Neuron (in vitro differentiated cells): ENCODE measurements around the gene FUOM.

Experiments
- H2AFZ ChIP-seq: one replicate; pipeline ENCODE4 v1.6.1; 2013; ENCODE audit warnings: low read depth, mild to moderate bottlenecking, inconsistent platforms, low read length, moderate library complexity
- H3K27me3 ChIP-seq: one replicate; pipeline ENCODE4 v1.6.1; 2013; ENCODE audit warnings: low read length; ENCODE audit not compliant: insufficient read depth
- H3K36me3 ChIP-seq: one replicate; pipeline ENCODE4 v1.6.1; 2013; ENCODE audit warnings: low read length; ENCODE audit not compliant: insufficient read depth
- H3K4me1 ChIP-seq: one replicate; pipeline ENCODE4 v1.6.1; 2013; ENCODE audit warnings: low read length; ENCODE audit not compliant: insufficient read depth
- H3K4me3 ChIP-seq: 2 replicates; pipeline ENCODE4 v1.5.1; 2013; ENCODE audit warnings: mild to moderate bottlenecking, low read length, moderate library complexity
- H3K9me3 ChIP-seq: one replicate; pipeline ENCODE4 v1.6.1; 2013; ENCODE audit warnings: low read length

Gene FUOM, protein sequence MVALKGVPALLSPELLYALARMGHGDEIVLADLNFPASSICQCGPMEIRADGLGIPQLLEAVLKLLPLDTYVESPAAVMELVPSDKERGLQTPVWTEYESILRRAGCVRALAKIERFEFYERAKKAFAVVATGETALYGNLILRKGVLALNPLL

DNA sequence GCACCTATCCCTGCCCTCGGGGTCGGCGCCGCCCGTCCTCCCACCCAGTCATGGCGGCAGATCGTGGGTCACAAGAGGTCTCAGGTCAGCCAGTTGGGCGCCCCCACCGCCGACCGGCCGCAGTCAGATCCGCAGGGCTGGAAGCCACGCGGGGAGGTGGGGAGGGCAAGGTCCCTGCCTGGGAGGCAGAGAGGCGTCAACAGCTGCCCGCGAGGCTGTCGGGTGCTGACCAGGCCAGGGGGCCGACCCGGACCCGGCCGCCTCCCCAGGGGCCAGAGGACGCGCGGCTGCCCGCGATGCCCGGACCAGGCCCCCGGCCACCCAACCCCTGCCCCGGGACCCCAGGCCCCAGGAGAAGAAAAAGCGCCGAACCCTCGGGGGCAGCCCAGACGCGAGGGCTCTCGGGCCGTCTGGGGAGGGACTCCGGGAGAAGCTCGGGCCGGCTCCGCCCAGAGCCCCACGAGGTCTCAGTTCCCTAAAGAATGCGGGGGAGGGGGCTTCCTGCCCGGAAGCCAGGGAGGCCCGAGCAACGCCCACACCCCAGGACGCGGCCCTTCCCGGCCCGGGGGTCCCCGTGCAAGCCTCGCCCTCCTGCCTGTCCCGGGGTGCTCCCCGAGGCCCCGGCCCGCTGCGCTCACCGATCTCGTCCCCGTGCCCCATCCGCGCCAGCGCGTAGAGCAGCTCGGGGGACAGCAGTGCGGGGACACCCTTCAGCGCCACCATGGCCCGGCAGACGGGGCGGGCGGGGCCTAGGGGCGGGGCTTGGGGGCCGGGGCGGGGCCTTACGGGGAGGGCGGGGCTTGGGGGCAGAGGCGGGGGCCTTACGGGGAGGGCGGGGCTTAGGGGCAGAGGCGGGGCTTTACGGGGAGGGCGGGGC is at the start of gene FUOM:
TSS of gene FUOM (minus strand) at position 735 of the 877 bp plus-strand sequence. CDS start at position 723, 12 bp downstream.
- H3K27me3 ChIP-seq: no peaks in the 10 kb centered on the region
- H3K9me3 ChIP-seq: no peaks in the 10 kb centered on the region
- H2AFZ ChIP-seq: peak within 1 kb of the TSS; percentile 93
- H3K4me3 ChIP-seq: peak within 1 kb of the TSS; percentile 43
- peaks cover 6% of the 10 kb centered on the region for H3K4me1 ChIP-seq
- H3K36me3 ChIP-seq: peaks cover 7% of the 10 kb centered on the region

- H3K27me3 ChIP-seq: no peaks in the 10 kb centered on the region
- H3K36me3 ChIP-seq: peaks cover 73% of the 10 kb centered on the region
- no peaks in the 10 kb centered on the region for H3K4me1 ChIP-seq
- peaks cover 37% of the 10 kb centered on the region for H3K9me3 ChIP-seq
- no peak overlapping the region for H3K4me3 ChIP-seq
- no peak overlapping the region for H2AFZ ChIP-seq
These were observed 48.2 kb upstream of the FUOM start for GRCh38 chr10:133405844-133406527.

GRCh38 chr10:133405272-133405671 is 47.5 kb upstream of the FUOM start:
- H3K27me3 ChIP-seq: no peaks in the 10 kb centered on the region
- H3K36me3 ChIP-seq: peaks cover 73% of the 10 kb centered on the region
- H3K4me1 ChIP-seq: no peaks in the 10 kb centered on the region
- peaks cover 31% of the 10 kb centered on the region for H3K9me3 ChIP-seq
- no peak overlapping the region for H3K4me3 ChIP-seq
- no peak overlapping the region for H2AFZ ChIP-seq

GRCh38 chr10:133403784-133404183 is 46.0 kb upstream of the FUOM start:
- H3K4me3 ChIP-seq: no peak overlapping the region
- no peak overlapping the region for H2AFZ ChIP-seq
- H3K27me3 ChIP-seq: no peaks in the 10 kb centered on the region
- peaks cover 72% of the 10 kb centered on the region for H3K36me3 ChIP-seq
- H3K9me3 ChIP-seq: peaks cover 24% of the 10 kb centered on the region
- H3K4me1 ChIP-seq: no peaks in the 10 kb centered on the region

- Histone ChIP-seq H3K36me3 (peaks cover 73% of the 10 kb centered on the region), H3K4me3 (no peak overlapping the region), H3K4me1 (no peaks in the 10 kb centered on the region), H2AFZ (no peak overlapping the region), H3K27me3 (no peaks in the 10 kb centered on the region), H3K9me3 (peaks cover 20% of the 10 kb centered on the region)
These were observed 45.5 kb upstream of the FUOM start for GRCh38 chr10:133403359-133403758.

- Histone ChIP-seq H2AFZ (no peak overlapping the region), H3K27me3 (no peaks in the 10 kb centered on the region), H3K9me3 (peaks cover 15% of the 10 kb centered on the region), H3K4me1 (no peaks in the 10 kb centered on the region), H3K36me3 (peaks cover 74% of the 10 kb centered on the region), H3K4me3 (no peak overlapping the region)
These were observed 44.3 kb upstream of the FUOM start for GRCh38 chr10:133401981-133402725.

DNA sequence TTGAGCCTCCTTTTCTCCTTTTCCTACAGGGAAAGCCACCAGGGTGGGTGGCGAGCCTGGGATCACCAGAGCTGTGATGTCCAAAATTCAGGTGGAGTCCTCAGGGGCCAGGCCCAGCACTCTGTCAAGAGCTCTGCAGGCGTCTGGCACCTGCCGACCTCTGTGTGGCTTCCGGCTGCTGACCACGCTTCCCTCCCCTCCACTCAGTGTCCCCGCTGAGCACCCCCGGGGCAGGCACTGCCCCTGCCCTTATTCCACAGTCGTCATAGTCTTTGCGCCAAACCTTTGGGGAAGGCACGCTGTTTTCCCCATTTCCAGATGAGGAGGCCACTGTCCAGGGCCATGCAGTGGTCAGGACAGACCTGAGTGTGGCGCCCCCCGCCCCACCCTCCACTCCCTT is 43.7 kb upstream of the FUOM start:
- peaks cover 10% of the 10 kb centered on the region for H3K9me3 ChIP-seq
- H3K27me3 ChIP-seq: no peaks in the 10 kb centered on the region
- peaks cover 75% of the 10 kb centered on the region for H3K36me3 ChIP-seq
- H2AFZ ChIP-seq: no peak overlapping the region
- H3K4me1 ChIP-seq: no peaks in the 10 kb centered on the region
- H3K4me3 ChIP-seq: no peak overlapping the region

- H3K4me3 ChIP-seq: no peak overlapping the region
- H3K36me3 ChIP-seq: peaks cover 77% of the 10 kb centered on the region
- no peaks in the 10 kb centered on the region for H3K4me1 ChIP-seq
These were observed 43.0 kb upstream of the FUOM start for GRCh38 chr10:133400624-133401424.

DNA sequence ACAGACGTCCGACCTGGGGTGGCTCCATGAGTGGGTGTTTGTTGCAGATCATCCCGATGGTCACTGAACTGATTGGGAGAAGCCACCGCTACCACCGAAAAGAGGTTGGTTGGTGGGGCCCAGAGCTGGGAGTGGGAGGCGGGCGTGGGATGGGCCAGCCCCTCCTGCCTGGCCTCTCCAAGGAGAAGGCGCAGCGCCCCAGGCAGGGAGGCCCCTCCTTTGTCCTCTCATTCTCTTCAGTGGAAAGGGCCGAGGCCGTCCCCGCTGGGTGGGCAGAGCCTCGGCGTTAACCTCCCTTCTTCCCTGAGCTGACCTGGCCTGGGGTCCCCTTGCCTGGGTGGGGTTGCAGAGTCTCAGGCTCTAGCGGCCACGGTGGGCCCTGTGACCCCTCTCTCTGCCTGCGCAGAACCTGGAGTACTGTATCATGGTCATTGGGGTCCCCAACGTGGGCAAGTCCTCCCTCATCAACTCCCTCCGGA is 41.3 kb upstream of the FUOM start:
- H3K27me3 ChIP-seq: no peaks in the 10 kb centered on the region
- no peak overlapping the region for H3K4me3 ChIP-seq
- H3K9me3 ChIP-seq: peaks cover 7% of the 10 kb centered on the region
- H3K36me3 ChIP-seq: peaks cover 69% of the 10 kb centered on the region
- H3K4me1 ChIP-seq: peaks cover 8% of the 10 kb centered on the region
- no peak overlapping the region for H2AFZ ChIP-seq

More at GRCh38 chr10:133400624-133401424, 43.0 kb upstream of the FUOM start:
- Histone ChIP-seq H2AFZ (no peak overlapping the region), H3K27me3 (no peaks in the 10 kb centered on the region), H3K9me3 (peaks cover 9% of the 10 kb centered on the region)

DNA sequence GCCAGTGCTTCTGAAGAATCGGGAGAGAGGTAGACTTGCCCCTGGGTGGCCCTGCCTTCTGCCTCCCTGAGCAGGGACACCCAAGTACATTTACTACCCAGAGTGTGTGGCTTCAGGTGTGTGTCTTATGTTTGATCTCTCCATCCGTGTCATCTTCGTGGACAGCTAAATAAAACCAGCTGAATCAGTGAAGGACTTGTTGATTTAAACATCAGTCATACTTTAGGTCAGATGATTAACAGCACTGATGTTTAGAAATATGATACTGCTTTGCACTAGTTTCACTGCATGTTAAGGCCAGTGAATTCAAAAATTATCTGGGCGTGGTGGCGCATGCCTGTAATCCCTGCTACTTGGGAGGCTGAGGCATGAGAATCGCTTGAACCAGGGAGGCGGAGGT is 40.1 kb upstream of the FUOM start:
- H3K27me3 ChIP-seq: no peaks in the 10 kb centered on the region
- H3K4me3 ChIP-seq: no peak overlapping the region
- H2AFZ ChIP-seq: no peak overlapping the region
- peaks cover 59% of the 10 kb centered on the region for H3K36me3 ChIP-seq
- peaks cover 4% of the 10 kb centered on the region for H3K9me3 ChIP-seq
- peaks cover 11% of the 10 kb centered on the region for H3K4me1 ChIP-seq

GRCh38 chr10:133396035-133396624 is 38.3 kb upstream of the FUOM start:
- Histone ChIP-seq H3K4me1 (peaks cover 11% of the 10 kb centered on the region), H3K36me3 (peaks cover 43% of the 10 kb centered on the region), H3K9me3 (no peaks in the 10 kb centered on the region), H3K27me3 (no peaks in the 10 kb centered on the region), H2AFZ (no peak overlapping the region), H3K4me3 (no peak overlapping the region)

- no peaks in the 10 kb centered on the region for H3K27me3 ChIP-seq
- H3K36me3 ChIP-seq: peaks cover 37% of the 10 kb centered on the region
- H3K4me3 ChIP-seq: peak overlapping the region; percentile 85
- no peak overlapping the region for H2AFZ ChIP-seq
- H3K4me1 ChIP-seq: peaks cover 11% of the 10 kb centered on the region
- no peaks in the 10 kb centered on the region for H3K9me3 ChIP-seq
These were observed 37.0 kb upstream of the FUOM start for GRCh38 chr10:133394801-133395221.
